HG03442 (cell line): ENCODE measurements around the gene VPS26A.
"Not testable (repeated sequence)": the region's sequence is repeated elsewhere in the genome, so short reads cannot be mapped to it uniquely, and the experiment has no call there.

Experiments used
- ATAC-seq: cut with Tn5 transposase; IDR thresholded peaks from one replicate; pipeline ENCODE4 v1.9.1; 2021; ENCODE audit warnings: mild to moderate bottlenecking, moderate library complexity; ENCODE audit not compliant: unreplicated experiment

Gene VPS26A

DNA sequence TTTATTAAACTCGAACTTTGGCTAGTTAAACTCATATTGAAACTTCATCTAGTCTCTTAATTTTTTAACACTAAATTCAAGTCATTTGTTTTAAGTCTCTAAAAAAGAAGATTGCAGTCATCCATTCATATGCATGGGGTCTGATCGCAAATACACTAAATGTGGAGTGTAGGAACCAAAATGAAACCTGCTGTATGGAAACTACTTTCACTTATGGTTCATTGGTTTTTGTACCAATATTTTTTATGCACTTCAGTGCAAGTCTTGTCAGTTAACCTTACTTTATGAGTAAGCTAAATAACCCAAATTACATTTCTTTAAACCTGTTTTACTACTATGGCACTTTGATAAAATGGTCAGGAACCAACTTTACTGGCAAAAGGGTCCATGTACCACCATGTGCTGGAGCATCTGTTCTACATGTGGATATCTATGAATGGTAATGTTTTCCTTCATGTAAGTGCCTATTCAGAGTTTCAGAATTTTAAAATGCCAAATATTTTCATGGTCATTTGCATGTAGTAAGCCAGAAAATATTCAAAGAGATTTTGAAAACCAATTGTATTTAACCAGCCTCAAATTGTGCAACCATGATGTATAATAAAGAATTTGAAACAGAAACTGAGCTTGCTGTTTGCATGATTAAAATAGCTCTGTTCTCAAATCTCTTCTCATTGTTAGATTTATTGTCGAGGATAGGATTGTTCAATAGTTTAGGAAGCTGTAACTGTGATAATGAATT is 48.4 kb downstream of the VPS26A start:
- no peak for ATAC-seq

DNA sequence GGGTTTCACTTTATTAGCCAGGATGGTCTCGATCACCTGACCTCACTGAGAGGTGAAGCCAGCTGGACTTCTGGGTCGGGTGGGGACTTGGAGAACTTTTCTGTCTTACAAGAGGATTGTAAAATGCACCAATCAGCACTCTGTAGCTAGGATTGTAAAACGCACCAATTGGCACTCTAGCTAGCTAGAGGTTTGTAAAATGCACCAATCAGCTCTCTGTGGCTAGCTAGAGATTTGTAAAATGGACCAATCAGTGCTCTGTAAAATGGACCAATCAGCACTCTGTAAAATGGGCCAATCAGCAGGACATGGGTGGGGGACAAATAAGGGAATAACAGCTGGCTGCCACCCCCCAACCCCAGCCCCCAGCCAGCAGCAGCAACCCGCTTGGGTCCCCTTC is 51.3 kb downstream of the VPS26A start:
- not testable (repeated sequence) for ATAC-seq

GRCh38 chr10:69176823-69177222 is 52.8 kb downstream of the VPS26A start:
- ATAC-seq: no peak

- peak; percentile 8 for ATAC-seq
These were observed 55.2 kb downstream of the VPS26A start for GRCh38 chr10:69179089-69179742.

DNA sequence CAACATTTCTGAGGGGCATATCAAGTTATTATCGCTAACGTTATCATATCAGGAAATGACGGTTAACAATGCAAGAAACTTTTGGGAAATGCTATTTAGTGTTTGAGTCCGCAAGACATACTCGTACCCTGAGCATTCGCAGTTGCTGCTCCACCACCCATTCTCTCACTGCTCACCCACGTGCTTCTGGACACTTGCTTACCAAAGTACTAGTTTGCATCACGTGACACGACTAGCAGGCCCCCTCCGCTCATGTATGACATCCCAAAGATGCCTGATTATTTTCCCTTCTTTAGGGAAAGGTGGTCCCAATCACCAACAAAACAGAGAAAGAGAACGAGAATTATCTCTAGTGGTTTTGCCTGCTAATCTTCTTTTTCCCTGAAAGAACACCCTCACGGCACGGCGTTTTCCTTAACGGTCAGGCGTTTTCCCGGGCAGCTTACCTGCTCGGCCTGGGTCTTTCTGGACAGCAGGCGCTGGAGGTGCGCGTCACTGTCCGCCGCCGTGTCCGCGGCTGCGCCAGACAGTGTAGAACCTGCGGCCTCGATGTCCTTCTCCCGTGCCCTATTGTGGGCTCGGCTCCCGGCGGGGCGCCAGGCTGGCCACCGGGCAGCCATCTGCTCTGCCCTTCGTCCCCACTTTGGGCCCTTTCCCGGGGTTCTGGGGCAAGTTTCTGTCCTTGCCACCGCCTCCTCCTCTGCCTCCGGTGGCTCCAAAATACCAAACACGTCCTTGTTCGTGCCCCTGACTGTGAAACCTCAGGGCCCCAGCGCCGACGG is 56.0 kb downstream of the VPS26A start, which contains the start of gene SUPV3L1:
Gene SUPV3L1, plus strand, starts transcription at position 492 of the 782 bp plus-strand sequence. Its CDS starts 58 bp downstream, at position 550.
- peak; percentile 72 for ATAC-seq

DNA sequence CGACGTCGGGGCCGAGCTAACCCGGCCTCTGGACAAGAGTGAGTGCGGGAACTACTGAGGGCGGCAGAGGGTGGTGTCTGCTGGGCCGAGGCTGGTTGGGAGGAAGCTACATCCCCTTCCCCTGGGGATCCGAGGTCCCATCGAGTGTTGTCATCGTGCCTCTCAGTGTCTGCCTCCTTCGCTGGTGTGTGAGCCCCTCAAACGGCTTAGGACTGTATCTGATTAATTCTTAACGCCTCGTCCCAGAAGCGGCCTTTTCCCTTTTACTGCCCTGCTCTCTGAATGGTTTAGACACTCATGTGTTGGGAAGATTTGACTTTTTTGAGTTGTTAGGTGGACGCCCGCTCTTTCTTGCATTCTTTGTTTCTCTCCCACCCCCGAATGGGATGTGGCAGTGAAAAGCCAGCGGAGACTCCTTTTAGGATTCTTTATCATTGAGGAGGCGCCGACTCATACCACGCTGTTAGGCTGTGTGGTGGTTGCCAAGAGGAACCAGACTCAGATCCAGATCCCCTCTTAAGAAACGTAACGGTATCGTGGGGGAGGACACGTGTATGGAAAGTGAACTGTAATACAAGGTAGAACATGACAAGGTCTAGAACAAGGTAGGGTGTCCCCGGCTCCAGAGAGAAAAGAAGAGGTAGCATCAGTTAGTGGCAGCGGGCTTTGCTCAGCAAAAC is 56.7 kb downstream of the VPS26A start:
- no peak for ATAC-seq

DNA sequence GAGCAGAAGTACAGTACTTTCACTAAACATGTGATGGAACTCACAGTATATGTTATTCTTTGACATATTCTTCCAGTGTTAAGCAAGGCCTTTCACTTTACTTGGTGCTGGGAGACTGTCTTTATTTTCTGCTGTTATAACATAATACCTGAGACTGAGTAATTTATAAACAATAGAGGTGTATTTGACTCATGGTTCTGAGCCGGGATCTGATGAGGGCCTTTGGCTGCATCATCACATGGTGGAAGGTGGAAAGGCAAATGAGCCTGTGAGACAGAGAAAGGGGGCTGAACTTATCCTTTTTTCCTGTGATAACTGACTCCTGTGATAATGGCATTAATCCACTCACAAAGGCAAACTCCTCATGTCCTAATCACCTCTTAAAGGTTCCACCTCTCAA is 57.5 kb downstream of the VPS26A start:
- ATAC-seq: no peak

GRCh38 chr10:69182005-69182404 is 58.0 kb downstream of the VPS26A start:
- no peak for ATAC-seq

- no peak for ATAC-seq
These were observed 62.5 kb downstream of the VPS26A start for GRCh38 chr10:69186524-69186923.

- no peak for ATAC-seq
These were observed 77.1 kb downstream of the VPS26A start for GRCh38 chr10:69201045-69201444.

- ATAC-seq: no peak
These were observed 78.4 kb downstream of the VPS26A start for GRCh38 chr10:69202332-69202731.

DNA sequence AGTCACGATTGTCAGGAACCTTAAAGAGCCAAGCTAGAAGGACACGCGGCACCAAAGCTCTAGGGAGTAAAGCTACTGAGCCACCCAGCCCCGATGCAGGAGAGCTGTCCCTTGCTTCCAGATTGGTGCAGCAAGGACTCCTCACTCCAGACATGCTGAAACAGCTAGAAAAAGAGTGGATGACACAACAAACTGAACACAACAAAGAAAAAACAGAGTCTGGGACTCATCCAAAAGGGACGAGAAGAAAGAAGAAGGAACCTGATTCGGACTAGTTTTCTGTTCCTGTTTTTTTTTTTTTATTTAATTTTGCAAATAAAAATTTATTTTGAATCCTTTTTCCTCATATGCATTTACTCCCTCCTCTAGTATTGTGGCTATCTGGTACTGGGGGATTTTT is 84.8 kb downstream of the VPS26A start:
- no peak for ATAC-seq

DNA sequence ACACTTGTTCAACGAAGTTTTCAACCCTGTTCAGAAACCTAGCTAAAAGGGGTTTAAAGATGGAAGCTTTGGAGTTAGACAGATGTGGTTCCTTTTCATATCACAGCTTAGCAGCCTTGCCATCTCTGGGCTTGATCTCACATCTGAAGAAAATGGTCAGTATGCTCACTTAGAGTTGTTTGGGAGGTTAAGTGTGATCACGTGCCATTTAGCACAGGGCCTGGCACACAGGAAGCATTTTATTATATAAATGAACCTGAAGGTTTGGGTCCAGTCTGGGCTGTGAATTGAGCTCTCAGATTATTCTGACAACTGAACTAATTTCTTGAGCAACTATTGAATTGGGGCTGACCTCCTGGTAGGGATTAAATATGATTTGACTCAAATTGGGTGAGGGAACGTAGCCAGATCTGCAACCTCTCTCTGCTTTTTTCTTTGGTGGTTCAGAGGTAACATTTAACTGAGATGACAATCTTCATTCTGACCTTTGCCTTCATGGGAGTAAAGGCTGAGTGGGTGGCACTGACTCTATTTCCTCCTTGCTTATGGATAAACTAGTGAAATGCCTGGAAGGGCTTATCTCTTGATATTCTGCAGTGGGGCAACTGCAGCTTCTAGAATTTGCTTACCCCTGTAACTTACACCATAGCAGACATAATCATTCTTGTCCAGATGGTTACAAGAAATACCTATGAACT is 86.0 kb downstream of the VPS26A start:
- no peak for ATAC-seq

- no peak for ATAC-seq
These were observed 87.1 kb downstream of the VPS26A start for GRCh38 chr10:69211104-69211503.

- no peak for ATAC-seq
These were observed 87.5 kb downstream of the VPS26A start for GRCh38 chr10:69211524-69211923.

DNA sequence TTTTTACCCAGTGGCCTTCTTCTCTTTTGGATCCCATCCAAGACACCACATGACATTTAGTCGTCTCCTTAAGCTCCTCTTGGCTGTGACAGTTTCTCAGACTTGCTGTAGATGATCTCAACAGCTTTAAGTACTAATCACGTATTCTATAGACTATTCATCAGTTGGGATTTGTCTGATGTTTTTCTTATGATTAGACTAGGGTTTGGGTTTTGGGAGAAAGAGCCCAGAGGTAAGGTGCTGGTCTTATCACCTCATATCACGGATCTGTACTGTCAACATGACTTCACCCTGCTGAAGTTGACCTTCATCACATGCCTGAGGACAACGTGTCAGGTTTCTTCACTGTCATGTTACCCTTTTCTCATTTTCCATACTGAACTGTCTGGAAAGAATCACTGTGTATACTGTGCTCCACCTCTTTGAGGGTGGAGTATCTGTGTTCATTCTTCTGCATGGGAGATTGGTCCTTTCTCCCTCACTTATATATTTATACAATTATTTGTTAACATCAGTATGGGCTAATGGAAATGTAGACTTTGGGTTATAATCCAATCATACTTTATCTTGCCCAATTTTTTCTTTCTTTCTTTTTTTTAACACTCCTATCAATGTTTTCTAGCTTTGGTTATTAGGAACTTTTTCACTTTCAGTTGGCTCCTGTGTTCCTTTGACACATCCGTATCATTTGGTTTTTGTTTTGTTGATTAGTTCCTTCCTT is 89.8 kb downstream of the VPS26A start:
- no peak for ATAC-seq

DNA sequence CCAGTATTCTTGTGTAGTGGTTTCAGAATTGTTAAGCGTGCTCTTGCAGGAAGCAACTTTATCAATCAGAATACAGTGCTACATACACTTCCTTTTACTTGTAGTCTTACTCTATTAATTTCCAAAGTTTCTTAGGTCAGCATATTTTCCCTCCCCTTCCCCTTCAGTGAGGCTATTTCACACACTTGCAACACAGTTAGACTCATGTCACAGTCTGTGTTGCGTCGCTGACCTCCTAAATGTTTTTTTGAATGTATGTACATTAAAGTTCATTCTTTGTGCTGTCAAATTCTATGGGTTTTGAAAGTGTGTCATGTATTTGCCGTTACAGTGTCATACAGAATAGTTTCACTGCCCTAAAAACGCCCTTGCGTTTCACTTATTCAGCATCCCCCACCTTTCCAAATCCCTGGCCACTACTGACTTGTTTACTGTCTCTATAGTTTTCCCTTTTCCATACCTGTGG is 90.7 kb downstream of the VPS26A start:
- no peak for ATAC-seq

DNA sequence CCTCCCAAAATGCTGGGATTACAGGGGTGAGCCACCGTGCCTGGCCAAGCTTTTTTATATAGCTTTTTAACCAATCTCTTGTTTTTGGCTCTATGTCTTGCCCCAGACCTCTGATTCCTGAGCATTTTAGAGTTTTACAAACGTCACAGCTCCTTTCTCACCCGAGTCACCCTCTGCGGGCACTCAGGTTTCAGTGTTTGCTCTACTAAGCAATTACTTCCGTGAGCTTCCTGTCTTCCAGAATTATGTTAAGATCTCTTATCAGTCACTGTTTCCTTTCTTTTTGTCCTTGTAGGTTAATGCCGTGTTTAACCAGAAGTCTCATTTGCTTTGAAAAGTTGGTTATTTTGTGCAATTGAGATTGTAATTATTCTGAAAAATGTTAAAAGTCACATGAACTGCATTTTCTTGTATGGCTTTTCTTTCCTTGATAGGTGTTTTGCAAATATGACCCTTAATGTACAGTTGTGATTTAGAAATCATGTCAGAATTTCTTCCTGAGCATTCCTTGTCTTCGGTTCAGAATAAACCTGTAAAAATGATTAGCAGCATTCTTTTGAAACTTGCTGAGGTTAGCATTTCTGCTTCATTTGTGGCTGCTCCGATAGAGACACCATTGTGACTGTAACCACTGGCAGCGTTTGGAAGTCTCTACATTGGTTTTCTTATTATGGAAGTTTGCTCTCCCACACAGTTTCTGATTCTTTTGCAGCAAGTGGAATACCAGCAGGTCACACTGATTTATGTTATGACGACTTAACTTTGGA is 91.6 kb downstream of the VPS26A start:
- no peak for ATAC-seq

DNA sequence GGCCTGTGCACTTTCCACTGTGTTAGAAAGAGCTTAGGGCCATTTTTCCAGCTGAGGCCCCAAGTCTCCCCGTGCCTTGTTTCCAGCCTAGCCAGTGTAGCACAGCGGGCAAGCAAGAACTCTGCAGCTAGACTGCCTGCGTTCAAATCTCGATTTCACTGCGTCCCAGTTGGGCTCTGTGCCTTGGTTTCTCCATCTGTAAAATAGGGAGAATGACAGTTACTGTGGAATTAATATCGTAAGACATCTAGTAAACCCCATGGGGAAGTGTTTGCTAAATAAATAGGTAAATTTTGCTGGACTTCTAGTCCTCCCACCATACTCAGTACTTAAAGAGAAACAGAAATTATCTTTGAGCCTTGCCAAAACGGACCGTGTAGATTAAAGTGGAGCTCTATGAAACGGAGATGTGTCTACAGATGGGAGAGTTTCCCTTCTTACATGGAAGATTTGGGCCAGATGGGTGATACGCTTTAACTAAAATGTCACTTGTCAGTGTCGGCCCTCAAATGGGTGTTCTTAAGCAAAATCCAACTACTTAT is 92.7 kb downstream of the VPS26A start:
- no peak for ATAC-seq
